Airway epithelial cell (primary cell): ENCODE data around the gene MIGA1. TPM values are rescaled to one million over a fixed set of nuclear protein-coding genes. Genes with fewer than 3 reads are reported as not detected.

Experiments
- total RNA-seq: library from RNA; depleted of rRNA; stranded (reverse); fragments of >200 nt; gene quantifications from 2 replicates; pipeline ENCODE4 v1.2.3, GENCODE V29; 2015

The MIGA1 gene, protein sequence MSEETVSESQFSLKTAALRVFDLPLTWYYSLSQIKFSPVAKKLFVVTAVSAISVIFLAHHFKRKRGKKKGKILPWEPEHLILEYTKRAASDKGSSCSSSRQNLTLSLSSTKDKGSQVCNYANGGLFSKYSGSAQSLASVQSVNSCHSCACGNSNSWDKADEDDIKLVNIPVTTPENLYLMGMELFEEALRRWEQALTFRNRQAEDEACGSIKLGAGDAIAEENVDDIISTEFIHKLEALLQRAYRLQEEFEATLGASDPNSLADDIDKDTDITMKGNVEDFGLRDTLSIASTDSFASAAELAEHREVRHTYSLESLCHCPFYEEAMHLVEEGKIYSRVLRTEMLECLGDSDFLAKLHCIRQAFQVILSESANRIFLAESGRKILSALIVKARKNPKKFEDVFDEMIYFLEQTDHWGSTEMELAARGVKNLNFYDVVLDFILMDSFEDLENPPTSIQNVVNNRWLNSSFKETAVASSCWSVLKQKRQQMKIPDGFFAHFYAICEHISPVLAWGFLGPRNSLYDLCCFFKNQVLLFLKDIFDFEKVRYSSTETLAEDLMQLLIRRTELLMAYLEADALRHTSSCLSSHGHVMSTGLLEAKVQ
- 5.7 and 9.2 TPM in 2 replicates for total RNA-seq

DNA sequence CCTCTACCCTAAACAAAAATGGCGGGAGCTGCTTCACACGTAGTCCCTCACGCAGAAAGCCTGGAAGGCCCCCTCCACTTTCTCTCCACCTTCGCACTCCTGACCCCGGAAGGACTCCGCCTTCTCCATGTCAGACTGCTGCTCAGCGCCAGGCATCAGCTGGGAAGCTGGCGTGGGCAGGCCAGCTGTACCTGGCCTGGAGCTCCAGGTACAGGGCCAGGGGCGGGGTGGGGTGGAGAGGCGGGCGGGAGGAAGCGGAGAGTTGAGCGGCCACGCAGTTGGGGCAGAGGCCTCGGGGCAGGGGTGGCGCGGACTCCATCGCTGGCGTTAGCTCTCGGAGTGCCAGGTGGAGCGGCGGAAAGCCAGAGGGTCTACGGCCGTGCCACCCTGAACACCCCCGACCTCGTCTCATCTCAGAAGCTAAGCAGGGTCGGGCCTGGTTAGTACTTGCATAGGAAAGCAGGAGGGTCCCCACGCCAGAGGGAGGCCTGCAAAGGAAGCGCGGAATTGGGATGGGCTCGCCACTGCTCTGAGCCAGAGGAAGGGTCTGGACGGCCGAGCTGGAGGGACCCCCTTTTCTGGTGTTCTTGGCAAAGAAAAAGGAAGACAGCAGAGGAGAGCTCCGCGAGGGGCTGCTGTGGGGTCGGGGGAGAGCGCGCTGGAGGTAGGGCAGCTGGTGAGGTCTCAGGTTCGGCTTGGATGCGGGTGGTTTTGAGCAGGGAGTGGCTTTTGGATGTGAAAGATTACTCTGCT lies at the start of gene MIGA1:
Gene MIGA1 (plus strand): TSS at position 121 of the 753 bp plus-strand sequence. CDS start 3,604 bp downstream, outside the sequence.

DNA sequence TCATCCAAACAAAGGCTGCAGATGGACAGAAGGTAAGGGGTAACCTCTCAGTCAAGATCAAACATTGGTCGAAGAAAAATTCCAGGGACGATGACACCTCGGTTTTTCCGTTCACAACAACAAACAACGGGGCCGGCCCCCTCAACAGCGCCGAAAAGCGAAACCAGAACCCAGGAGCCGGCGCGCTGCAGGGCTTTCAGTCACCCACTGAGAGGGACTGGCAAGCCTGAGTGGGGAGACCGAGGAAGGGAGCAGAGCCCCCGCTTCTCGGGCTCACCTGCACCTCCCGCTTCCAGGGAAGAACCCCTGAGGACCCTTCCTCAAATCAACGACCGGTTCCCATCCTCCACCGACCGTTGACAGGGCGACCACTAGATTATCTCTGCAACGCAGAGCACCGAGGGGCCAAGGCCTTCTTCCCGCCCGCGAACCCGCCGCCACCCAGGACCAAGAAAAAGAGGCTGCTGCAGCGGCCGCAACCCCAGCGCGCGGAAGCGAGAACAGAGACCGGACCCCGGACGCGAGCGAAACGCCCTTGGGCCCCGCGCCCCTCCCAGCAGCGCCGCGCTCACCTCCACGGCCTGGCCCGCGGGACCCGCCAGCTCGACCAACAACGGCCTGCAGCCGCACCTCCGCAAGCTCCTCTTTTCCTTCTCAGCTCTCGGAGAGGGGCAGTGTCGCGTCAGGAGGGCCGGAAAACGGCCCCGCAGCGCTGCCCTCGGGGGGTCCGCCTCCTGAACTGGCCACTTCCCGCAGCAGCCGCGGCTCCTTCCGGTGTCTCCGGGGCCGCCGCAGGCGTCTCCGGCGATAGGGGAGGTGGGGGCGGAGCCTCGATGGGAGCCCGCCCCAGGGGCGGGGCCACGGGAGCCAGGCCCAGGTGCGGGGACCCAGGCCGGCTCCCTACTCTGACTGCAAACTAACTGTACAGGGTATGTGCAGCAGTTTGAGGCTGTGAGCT lies 20.1 kb upstream of the MIGA1 start, which contains the start of gene USP33:
Gene USP33 (minus strand): TSS at position 782 of the 958 bp plus-strand sequence. CDS start 18,155 bp downstream, outside the sequence.

DNA sequence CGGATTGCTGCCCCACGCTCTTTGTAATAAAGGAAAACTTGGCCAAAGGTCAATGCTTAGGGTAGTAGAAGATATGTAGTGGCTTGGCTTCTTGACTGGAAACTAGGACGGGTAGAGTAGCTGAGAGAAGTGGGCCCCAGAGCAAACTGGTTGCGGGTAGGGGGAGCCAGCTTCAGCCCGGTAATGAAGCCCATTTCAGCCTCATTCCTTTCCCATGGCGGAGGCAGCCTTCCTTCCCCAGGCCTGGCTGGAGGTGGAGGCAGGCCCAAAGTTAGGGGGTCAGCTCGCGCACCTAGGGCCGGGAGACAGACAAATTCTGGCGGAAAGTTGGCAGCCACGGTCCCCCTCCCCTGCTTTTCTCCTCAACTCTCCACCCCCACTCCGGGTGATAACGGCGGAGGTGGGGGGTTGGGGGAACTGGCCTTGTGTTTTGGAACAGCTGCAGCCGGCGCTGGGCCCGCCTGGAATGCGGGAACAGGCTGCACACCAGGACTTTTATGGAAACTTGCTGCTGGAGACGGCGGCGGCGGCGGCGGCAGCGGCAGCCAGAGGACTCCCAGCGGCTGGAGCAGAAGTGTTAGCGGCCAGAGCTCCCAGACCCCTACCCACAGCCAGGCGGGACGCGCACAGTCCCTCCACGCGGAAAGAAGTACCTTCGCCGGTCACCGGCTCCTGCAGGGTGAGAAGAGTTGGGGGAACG lies 108.8 kb downstream of the MIGA1 start, which contains the start of gene NEXN:
Gene NEXN (plus strand): TSS at position 544 of the 700 bp plus-strand sequence. CDS start 27,483 bp downstream, outside the sequence.

Other genes with a start within 250 kb of the MIGA1 start
- 25.2 and 43.0 TPM in 2 replicates for gene ZZZ3, start 97.0 kb upstream of the MIGA1 start, total RNA-seq
- gene USP33, start 19.8 kb upstream of the MIGA1 start, total RNA-seq = 28.1 and 28.2 TPM in 2 replicates
- 1.1 and 2.2 TPM in 2 replicates for gene NEXN, start 109.0 kb downstream of the MIGA1 start, total RNA-seq
- 59.5 and 87.2 TPM in 2 replicates for gene FUBP1, start 199.4 kb downstream of the MIGA1 start, total RNA-seq
- 11.5 and 17.8 TPM in 2 replicates for gene DNAJB4, start 225.3 kb downstream of the MIGA1 start, total RNA-seq